ENCODE measurements around the gene BLVRB. TPM values are rescaled to one million over a fixed set of nuclear protein-coding genes. Genes with fewer than 3 reads are reported as not detected.

Gene BLVRB
- total and polyA plus RNA-seq, 9 of the 15 experiments (the other 6 are each of a cell fraction or from before 2014, with no cell fraction given) = 81.1 to 749 (median 331) TPM

GRCh38 chr19:40465557-40466218 lies at the start of gene BLVRB (continued):
- TF ChIP-seq BRCA1 (IDR thresholded peaks at IDR 0.05) (no peak), BRCA1 (CRISPR knock-in tag; IDR thresholded peaks at IDR 0.05) (no peak), ZNF24 (IDR thresholded peaks at IDR 0.05) (no peak), SNRNP70 (optimal IDR thresholded peaks at IDR 0.05; ENCODE audit: low read depth, low read length) (no peak), ZNF77 (CRISPR knock-in tag; IDR thresholded peaks at IDR 0.05) (no peak), FOXK2 (conservative IDR thresholded peaks at IDR 0.05 in 1 of 2, IDR thresholded peaks at IDR 0.05 in 1 of 2; ENCODE audit: low read depth in 2 of 2) (no peak), CEBPG (CRISPR knock-in tag; IDR thresholded peaks at IDR 0.05) (no peak), CEBPG (tag; conservative IDR thresholded peaks at IDR 0.05 in 1 of 2, IDR thresholded peaks at IDR 0.05 in 1 of 2) (no peak), REST (IDR thresholded peaks at IDR 0.05; ENCODE audit: borderline replicate concordance) (peak; percentile 12; the same call in 1 of the 2 replicates), REST (CRISPR knock-in tag; IDR thresholded peaks at IDR 0.05; ENCODE audit: low read depth) (no peak), CC2D1A (IDR thresholded peaks at IDR 0.05) (no peak), EP400 (IDR thresholded peaks at IDR 0.05) (peak; percentile 47; the same call in 1 of the 2 replicates), BHLHE40 (IDR thresholded peaks at IDR 0.05; ENCODE audit: low read length) (peak; percentile 97), ZNF239 (CRISPR knock-in tag; IDR thresholded peaks at IDR 0.05) (no peak), ZNF764 (CRISPR knock-in tag; IDR thresholded peaks at IDR 0.05; ENCODE audit: low read depth) (no peak), RBBP5 (IDR thresholded peaks at IDR 0.05; ENCODE audit: borderline replicate concordance, insufficient read depth, low read length, poor library complexity, severe bottlenecking) (no peak), FOS (IDR thresholded peaks at IDR 0.05; ENCODE audit: extremely low read depth, insufficient read length) (no peak), TGIF2 (CRISPR knock-in tag; IDR thresholded peaks at IDR 0.05) (no peak), TSHZ1 (CRISPR knock-in tag; IDR thresholded peaks at IDR 0.05) (no peak)

All from K562 (cell line).